Stimulated activated CD8-positive, alpha-beta memory T cell treated with anti-CD3 and anti-CD28 coated beads, Interleukin-12 subunit alpha, Interleukin-12 subunit beta, amount 100 ng/mL, for 24 hours (primary cell): Measurements from ENCODE around the gene GATA5.

Source experiments
- DNase-seq: peaks from one replicate; pipeline ENCODE4 v3.0.0-alpha.2; 2020; ENCODE audit errors: extremely low read depth

GATA5 gene

DNA sequence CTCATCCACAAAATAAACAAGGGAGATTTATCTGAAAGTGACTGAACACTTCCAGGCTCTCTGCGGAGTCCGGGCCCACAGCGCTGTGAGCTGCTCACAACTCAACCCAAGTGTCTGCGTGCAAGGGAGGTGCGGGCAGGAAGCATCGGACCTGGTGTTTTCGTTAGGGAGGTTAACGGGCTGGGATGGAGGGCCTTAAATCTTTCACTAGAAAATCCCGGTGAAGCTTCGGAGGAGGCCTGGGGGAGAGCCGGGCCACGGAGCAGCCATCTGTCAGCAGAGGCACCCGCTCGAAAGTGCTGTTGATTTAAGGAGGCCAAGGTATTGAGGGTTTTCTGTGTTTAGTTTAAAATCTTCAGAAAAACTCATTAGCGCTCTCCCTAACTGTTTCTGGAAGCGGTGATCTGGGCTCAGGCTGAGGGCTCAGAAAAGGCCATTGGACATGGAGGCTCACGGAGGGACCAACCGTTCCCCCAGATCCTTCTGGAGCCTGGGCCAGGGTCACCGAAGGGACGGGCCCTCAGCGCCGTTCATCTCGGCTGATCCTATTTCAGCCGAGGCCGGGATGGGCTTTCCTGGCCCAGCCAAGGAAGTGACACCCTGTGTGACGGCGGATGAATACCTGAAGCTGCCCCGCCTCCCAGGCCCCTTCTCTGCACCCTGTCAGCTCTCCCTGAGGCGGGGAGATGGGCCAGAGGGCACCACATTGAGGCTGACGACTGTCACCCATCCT, 20.7 kb downstream of the GATA5 start:
- DNase-seq: no peak

DNA sequence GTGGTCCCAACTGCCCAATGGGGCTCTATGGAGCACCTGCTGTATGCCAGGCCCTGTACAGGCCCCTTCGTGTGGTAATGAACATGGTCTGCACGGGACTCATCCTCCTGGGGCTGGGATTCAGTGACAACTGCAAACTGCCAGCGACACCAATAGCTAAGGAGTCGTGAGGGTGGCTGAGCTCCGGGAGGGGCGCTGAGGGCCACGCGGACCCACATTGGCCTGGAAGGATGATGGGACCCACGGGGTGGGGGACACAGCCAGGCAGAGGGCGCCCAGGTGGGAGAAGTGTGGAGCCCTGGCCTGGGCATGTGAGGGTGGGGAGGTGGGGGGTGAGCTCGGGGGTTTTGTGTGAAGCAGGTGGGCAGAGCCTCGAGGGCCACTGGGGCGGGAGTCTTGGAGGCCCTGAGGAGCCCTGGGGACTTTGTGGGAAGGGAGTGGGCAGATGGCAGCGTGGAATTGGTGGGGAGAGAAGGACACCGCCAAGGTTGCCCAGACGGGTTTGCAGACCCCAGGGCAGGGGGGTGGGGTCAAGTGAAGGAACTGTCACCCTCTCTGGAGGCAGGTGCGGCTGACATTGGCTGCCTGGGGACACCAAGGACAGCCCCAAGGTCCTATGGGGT, 22.5 kb downstream of the GATA5 start:
- DNase-seq: no peak

DNA sequence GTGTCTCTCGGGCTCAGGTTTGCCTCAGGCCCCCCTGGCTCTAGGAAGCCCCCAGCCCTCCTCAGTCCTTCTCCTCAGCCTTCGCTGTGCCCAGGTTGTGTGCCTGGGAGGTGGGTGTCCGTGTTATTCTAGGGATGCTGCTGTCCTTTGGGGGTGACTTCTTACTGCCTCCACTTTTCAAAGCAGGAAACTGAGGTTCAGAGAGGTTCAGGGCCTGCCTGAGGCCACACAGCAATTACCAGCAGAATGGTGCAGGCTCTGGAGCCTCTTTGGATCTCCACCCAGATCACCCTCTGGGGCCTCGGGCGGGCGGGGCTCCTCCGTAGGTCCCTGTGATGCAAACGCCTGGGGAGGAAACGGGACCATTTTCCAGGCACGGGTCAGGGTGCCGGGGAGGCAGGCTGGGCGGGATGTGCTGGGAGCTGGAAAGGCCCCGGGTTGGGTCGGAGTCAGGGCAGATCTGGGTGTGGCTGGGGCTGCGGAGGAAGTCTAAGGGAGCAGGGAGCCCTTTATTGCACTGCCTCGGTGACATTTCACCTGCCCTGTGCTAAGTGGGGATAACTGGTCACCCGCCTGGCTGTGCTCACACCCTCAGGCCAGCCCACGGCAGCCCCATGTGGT, 23.2 kb downstream of the GATA5 start:
- DNase-seq: no peak

DNA sequence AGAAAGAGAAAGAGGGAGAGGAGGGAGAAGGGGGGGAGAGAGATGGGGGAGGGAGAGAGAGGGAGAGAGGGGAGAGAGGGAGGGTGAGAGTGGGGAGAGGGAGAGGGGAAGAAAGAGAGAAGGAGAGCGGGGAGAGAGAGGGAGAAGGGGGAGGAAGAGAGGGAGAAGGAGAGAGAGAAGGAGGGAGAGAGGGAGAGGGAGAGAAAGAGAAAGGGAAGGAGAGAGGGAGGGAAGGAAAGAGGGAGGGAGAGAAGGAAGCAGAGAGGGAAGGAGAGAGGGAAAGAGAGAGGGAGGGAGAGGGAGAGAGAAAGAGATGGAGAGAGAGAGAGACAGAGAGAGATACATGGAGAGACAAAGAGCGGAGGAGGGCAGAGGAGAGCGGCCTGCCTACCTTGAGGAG, 23.8 kb downstream of the GATA5 start:
- no peak for DNase-seq

DNA sequence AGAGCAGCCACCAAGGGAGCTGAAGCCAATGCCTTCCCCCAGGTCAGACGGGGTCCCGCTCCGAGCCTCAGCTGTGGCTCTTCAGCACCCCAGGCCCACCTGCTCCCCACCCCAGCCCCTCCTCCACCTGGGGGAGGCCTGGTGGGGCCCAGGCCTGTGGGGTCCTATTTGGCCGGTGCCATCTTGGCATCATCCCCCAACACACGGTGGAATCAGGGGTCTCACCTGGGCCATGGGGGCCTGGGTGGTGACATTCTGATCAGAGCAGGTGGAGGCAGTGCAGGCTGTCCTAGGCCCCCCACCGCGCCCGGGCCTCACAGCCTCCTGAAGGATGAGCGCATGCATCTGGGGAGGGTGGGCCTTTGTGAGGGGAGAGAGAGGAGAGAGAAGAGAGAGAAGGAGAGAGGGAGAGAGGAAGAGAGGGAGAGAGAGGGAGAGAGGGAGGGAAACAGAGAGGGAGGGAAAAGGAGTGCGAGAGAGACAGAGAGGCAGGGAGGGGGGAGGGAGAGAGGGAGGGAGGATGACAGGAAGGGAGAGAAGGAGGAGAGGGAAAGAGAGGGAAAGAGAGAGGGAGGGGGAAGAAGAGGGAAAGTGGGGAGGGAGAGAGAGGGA, 24.5 kb downstream of the GATA5 start:
- DNase-seq: no peak

DNA sequence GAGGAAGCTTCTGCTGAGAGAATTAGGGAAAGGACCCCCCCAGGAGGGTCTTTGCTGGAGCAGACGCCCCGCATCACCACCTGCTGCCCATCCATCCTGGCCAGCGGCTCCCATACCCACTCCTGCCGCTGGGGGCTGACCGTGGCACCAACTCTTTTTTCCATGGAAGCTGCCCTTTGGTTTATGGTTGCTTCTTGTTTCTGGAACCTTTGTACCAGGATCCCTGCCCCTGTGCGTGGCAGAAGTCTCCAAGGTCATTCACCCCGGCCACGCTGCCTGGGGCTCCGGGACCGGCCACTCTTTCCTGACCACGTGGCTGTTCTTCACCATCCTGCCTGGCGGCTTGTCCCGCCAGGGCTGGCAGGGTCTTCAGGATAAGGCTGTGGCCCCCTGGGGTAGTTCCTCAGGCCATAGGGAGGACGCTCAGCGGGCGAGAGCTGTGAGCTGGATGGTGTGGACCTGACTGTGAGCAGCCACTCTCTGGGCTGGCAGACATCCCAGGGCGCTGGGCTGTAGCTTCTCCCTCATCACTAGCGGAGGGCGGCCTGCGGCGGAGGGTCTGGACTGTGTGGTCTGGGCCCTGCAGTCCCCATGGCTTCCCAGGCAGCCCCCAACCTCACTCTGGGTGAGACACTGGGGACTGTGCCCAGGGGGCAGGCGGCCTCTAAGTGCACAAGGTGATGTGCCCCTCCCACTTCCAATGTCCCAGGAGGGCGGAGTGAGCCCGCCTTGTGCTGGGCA, 25.7 kb downstream of the GATA5 start:
- DNase-seq: no peak

DNA sequence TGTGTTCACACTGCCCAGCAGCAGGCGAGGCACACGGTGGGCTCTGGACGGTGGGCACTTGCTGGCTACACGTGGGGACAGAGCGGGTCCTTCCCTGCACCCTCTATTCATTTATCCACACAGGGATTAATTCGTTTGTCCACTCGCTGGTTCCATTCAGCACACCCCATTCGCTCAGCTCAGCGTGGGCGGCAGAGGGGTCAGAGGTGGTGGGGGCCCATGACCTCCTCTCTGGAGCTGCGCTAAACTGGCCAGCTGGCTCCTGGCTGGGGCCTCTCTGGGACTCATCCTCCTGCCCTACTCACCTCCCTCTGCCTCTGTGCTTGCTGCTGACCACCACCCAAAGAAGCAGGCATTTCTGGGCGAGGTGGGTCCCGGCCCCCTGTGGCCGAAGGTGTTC, 27.0 kb downstream of the GATA5 start:
- no peak for DNase-seq

DNA sequence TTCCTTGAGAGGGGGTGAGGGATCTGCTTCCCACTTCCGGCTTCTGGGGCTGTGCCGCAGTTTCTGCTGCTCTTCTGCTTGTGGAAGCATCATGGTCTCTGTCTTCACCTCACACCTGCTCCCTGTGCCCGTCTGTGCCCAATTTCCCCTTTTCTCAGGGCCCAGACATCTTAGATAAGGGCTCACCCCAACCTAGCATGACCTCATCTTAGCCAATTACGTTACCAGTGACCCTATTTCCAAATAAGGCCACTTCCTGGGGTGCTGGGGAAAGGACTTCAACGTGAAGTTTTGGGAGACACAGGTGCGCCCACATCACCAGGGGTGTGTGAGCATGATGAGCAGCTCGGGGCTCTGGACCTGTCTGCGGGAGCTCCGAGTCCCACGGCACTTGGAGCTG, 27.8 kb downstream of the GATA5 start:
- DNase-seq: no peak

DNA sequence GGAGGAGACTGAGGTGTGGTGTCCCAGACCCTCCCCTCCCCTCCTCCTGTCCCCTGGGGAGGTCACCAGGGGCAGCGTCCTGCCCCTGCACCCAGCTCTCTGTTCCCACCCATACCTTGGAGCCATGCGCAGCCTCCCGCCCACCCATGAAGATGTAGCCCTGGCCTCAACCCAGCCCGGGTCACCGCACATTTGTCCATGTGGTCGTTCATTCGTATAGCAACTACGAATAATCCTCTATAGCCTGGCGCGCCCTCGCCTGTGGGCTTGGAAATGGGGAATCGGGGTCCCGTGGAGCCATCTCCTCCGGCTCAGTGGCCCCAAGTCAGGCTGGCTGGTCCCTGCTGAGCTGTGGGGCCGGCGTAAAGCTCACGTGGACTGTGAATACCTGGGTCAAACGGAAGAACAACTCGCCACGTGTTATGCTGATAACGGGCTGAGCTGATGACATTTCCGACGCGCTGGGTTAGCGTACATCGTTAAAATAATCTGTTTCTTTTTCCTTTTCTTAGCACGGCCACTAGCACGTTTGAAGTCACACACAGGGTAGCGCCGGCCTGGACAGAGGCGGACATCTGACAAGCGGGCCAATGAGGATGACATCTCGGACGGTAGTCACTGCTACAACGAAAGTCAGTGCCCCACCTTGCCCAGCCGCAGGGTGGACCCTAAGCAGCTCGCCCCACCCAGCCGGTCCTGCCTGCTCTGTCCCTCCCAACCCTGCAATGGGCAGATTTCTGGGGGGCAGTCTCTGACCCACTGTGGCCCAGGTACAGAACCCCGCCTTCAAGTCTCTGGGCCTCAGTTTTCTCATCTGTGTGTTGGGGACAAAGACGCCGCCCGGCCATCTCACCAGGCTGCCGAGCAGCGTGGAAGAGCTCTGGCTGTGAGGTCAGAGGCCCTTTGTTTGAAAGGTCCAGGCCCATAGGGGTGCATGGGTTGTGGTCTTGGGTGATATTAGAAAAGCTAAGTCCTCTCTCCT, 28.6 kb downstream of the GATA5 start:
- DNase-seq: no peak

DNA sequence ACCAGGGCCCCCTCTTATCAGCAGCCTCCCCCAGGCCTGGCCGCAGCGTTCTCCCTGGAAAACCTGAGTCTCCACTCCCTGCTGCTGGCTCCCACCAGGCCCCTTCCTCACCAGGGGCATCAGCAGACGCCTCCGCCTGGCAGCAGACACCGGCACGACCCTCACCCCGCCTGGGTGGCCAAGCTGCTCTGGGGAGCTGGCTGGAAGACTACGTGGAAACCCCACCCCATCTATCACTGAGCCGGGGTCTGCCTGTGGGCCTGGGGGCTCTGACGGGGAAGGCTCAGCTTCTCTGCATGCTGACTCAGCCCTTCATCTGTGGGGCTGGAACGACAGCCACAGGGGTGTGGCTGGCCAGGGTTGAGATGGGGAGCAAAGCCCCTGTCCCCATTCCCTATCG, 29.3 kb downstream of the GATA5 start:
- no peak for DNase-seq

DNA sequence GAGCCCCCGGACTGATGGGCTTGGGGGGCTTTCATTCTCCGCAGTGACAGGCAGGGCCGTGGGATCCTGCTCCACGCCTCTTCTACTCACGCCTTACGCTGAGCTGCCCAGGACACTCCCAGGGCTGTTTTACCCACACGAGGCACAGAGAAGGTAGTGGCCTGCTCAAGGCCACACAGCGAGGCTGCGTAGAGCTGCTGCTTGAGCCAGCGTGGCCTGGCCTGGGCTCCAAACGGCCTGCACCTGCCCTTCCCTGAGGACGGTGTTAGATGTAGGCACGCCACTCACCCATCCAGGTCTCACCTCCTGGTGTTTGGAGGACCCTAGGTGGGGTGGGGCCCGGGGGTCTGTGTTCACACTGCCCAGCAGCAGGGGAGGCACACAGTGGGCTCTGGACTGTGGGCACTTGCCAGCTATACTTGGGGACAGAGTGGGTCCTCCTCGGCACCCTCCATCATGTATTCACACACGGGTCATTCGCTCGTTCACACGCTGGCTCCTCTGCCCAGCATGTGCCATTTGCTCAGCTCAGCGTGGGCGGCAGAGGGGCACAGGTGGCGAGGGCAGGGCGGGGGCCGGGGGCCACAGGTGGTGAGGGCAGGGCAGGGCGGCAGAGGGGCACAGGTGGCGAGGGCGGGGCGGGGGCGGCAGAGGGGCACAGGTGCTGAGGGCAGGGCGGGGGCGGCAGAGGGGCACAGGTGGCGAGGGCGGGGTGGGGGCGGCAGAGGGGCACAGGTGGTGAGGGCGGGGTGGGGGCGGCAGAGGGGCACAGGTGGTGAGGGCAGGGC, 30.0 kb downstream of the GATA5 start:
- no peak for DNase-seq

DNA sequence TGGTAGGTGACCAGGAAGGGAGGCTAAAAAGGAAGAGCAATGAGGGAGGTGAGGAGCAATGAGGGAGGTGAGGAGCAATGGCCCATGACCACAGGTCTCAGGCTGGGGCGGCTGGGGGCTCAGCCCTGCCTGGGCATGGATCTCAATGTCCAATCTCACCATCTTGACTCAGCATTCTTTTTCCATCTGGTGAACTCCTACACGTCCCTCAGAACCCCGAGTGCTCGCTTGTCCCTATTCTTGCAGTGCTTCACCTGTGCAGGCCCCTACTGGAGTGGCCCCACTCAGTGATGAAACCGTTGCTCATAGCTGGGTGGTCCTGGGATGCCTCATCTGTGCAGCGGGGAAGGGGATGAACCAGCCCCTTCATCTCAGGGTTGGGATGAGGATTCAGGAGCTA, 31.5 kb downstream of the GATA5 start:
- no peak for DNase-seq

DNA sequence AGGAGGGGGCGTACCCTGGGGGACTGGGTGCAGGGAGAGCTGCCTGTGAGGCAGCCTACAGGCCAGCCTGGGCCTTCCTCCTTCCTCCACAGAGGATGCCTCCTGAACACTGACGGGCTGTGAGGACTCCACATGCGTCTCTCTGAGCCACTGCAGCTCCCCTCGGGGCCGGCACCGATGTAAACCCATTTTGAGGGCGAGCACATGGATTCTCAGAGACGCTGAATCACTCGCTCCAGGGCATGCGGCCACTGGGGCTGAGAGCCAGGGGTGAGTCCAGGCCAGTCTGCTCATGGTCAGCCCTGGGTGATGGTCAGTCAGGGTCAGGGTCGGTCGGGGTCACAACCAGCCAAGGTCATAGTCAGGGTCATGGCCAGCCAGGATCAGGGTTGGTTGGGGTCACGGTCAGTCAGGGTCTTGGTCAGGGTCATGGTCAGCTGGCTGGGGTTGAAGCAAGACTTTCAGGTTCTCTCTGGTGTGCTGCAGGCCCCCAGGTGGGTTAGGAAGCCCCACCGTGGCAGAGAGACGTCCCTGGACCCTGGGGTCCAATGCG, 33.7 kb downstream of the GATA5 start:
- no peak for DNase-seq

DNA sequence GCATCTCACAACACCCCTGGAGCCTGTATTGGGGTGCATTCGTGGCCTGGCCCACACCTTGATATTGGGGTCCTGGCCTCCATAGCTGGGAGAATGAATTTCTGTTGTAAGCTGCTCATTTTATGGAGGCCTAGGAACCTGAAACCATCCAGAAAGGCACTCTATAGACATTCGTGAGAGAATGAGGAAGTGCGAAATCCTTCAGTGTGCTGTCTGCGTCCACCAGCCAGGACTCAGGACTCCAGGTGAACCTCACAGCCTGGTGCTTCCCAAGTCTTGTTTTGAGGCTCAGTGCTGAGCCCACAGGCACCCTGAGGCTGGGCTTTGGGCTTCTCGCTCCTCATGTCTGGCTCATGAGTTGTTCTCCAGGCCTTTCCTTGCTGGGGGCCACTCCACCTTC, 36.6 kb downstream of the GATA5 start:
- no peak for DNase-seq

DNA sequence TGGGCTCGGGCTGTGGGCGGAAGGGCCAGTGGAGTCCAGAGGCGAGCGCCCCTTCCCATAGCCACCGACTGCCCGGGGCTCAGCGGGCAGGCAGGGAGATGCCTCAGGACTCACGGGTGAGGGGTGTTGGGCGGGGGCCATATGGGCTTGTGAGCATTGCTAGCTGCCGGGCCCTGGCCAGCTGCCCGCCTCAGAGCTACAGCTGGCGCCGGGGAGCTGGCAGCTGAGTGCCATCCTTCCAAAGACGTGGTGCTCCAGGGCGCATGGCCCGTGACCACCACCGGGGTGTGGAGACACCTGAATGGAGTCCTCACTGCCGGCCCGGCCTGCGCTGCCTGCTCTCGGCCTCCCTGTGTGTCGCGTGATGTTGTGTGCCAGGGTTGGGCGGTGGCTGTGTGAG, 37.9 kb downstream of the GATA5 start:
- no peak for DNase-seq

DNA sequence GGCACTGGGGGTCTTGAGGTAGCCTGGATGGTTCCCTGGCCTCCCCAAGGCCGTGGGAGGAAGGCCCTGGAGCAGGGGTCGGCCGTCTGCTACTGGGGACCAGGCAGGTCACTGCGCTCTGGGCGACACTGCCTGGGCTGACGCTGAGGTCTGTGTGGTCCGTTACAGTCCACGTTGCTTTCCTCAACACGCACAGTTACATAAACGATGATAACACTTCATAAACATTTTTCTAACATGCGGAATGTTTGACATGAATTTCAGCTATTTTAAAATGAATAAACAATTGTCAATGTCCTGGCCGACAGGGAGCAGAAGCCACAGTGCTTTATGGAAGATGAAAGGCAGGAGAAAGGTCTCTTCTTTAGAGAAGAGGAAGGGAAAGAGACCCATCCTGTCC, 38.3 kb downstream of the GATA5 start:
- no peak for DNase-seq

DNA sequence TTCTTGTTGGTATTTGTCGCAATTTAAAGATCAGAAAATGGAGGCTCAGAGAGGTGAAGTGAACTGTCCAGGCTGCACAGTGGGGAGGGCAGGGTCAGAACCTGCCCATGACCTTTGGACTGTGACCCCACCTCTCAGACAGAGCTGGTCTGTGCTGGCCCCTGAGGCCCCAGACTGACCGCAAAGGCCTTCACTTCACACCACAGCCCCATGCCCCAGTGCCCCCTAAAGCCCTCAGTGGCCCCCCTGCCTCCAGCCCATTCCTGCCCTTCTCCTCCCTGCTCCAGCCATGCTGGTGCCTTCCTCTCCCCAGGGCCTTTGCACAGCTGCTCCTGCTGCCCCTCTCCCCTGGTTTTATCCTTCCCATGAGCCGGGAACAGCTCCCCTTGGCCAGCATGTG, 39.1 kb downstream of the GATA5 start:
- no peak for DNase-seq

DNA sequence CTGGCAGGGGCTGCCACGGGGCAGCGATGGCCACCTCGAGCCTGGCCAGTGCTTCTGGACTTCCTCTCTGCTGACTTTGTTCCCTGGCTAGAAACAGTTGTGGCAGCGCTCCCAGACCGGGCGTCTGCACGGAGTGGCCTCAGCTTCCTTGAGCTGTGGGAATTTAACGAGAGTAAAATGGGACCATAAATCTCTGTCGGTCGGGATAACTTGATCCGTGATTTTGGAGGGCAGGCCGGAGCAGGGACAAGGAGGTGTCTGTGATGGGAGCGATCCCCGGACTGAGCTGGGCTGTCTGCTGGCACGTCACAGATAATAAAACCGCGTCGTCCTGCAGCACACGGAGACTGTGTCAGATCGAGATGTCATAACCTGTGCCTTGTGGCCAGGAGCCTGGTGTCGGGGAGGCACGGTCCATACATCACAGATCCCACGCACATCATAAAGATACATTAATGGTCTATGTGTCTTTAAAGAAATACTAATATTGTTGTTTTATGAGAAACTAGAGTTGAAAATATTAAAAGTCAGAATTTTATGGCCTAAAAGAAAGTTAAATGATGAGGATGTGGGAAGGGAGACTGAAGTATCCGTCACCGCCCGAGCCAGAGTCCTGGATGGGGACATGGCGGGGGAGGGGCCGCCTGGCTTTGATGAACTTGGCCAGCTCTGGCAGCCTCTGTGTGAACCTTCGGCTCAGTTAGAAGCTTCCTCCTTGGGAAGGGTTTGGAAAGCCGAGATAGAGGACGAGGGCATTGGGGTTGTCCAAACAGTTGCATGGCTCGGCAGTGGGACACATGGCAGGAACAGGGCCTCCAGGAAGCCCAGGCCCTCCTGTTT, 41.9 kb downstream of the GATA5 start:
- DNase-seq: no peak

DNA sequence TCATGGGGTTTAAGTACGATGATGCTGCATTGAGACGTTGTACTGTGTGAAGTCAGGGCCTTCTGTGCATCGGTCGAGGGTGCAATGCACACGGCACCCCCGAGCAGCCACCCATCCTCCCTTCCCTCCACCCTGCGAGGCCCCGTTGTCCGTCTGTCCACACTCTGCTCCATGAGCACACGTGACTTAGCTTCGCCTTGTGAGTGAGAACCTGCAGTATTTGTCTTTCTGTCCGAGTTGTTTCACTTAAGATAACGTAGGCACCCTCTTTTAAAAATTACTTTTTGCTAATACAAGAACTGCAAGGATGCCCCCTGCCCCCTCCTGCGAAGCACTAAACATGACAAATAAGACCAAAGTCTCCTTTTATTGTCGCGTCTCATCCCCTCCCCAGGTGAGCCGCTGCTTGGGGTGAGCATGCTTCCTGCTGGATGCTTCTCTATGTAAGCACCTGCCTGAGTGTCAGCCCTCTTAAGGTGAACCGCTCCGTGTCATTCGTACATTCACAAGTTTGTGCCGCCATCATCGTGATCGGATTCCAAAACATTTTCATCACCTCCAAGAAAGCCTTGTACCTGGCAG, 44.8 kb downstream of the GATA5 start:
- DNase-seq: no peak
